ENCODE results near the gene RFX3. TPM values are rescaled to one million over a fixed set of nuclear protein-coding genes. Genes with fewer than 3 reads are reported as not detected.

RFX3 gene
- total RNA-seq, 1 experiment from 2014 or later, result 5.7 TPM

DNA sequence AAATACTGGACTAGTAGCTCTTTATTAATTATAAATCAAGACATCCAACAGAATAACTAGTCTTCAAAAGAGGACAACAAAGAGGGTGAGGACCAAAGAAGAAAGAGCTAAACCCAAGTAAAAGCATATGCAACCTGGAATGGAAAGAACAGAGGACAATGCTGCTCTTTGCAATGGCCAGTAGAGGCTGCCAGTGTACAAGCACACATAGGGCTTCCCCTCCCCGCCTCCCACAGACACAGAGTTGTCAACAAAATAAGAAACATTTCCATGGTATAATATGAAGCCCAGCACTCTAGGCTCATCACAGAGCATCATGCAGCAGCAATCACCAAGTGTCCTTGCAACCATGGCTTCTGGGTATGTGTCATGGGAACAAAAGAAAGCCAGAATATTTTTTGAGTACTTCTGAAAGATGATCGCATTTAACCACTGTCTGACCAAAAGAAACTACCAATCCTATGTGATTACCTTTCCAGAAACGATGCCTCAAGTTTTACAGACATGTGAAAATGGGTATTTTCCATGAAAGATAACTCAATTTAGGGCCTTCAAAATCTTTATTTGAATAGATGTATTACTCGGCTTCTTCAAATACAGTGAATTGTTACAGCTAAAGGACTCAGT, 58.1 kb downstream of the RFX3 start:
- in situ Hi-C loops (cut with HindIII; ENCODE audit: low pct_unique_long_range_greater_than_20kb, low sequenced_read_pairs) (no loop called here), intact Hi-C loops (cut with micrococcal nuclease; ENCODE audit: unreplicated experiment) (no loop called here)
- peak; percentile 56 for DNase-seq (ENCODE audit: low read depth, low spot score)
- Histone ChIP-seq H3K4me3 (ENCODE audit: low read depth in 2 of 2, low read length in 2 of 2) (no peak overlapping the region), H3K36me3 (ENCODE audit: control insufficient read depth, insufficient read depth, low read length) (no peaks in the 10 kb centered on the region), H3K27ac (ENCODE audit: low read length) (no peak overlapping the region), H3K27me3 (ENCODE audit: control insufficient read depth, insufficient read depth, low read length) (no peaks in the 10 kb centered on the region), H3K4me1 (ENCODE audit: control insufficient read depth, insufficient read depth, low read length) (no peaks in the 10 kb centered on the region), H3K9me3 (ENCODE audit: control insufficient read depth, insufficient read depth, low read depth, low read length) (no peaks in the 10 kb centered on the region)
- POLR2A ChIA-PET, result no interaction called here
- peak; percentile 78 for ATAC-seq
- CTCF ChIA-PET, result no interaction called here
- no peak for TF ChIP-seq SIN3A (IDR thresholded peaks at IDR 0.05; ENCODE audit: borderline replicate concordance, insufficient read depth, low read depth, low read length)
- TF ChIP-seq, protein P1, sequence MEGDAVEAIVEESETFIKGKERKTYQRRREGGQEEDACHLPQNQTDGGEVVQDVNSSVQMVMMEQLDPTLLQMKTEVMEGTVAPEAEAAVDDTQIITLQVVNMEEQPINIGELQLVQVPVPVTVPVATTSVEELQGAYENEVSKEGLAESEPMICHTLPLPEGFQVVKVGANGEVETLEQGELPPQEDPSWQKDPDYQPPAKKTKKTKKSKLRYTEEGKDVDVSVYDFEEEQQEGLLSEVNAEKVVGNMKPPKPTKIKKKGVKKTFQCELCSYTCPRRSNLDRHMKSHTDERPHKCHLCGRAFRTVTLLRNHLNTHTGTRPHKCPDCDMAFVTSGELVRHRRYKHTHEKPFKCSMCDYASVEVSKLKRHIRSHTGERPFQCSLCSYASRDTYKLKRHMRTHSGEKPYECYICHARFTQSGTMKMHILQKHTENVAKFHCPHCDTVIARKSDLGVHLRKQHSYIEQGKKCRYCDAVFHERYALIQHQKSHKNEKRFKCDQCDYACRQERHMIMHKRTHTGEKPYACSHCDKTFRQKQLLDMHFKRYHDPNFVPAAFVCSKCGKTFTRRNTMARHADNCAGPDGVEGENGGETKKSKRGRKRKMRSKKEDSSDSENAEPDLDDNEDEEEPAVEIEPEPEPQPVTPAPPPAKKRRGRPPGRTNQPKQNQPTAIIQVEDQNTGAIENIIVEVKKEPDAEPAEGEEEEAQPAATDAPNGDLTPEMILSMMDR (IDR thresholded peaks at IDR 0.05), result peak; percentile 84
- no TSS peak for BruUV-seq (replicated peaks)

DNA sequence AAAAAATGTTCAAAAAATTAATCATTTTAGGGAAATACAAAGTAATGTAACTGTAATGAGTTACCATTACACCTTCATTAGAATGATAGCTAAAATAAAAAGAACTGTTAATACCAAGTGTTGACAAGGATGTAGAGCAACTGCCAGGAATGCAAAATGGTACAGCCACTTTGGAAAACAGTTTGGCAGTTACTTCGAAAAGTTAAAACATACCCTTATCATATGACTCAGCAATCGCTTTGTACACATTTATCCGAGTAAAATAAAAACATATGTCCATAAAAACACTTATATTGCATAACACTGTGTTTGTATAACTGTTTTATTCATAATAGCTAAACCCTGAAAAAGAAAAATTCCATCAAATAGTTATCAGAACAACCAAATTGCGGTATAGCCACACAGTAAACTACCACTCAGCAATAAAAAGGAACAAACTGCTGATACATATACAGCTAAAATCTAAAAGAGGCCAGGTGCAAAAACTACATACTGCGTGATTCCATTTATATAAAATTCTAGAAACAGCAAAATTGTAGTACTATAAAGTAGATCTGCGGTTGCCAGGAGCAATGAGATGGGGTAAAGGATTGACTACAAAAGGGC, 61.7 kb downstream of the RFX3 start:
- CTCF ChIA-PET, result no interaction called here
- BruUV-seq (replicated peaks), result no TSS peak
- H3K9me3 ChIP-seq (ENCODE audit: control insufficient read depth, insufficient read depth, low read depth, low read length), result no peaks in the 10 kb centered on the region

More for the DNA sequence above, 61.7 kb downstream of the RFX3 start:
- H3K4me1 ChIP-seq (ENCODE audit: control insufficient read depth, insufficient read depth, low read length), result no peaks in the 10 kb centered on the region
- ATAC-seq, result no peak
- no peak for DNase-seq (ENCODE audit: low read depth, low spot score)
- H3K4me3 ChIP-seq (ENCODE audit: low read depth in 2 of 2, low read length in 2 of 2), result no peak overlapping the region
- H3K27ac ChIP-seq (ENCODE audit: low read length), result no peak overlapping the region
- no peaks in the 10 kb centered on the region for H3K36me3 ChIP-seq (ENCODE audit: control insufficient read depth, insufficient read depth, low read length)
- in situ Hi-C loops (cut with HindIII; ENCODE audit: low pct_unique_long_range_greater_than_20kb, low sequenced_read_pairs), result no loop called here
- POLR2A ChIA-PET, result no interaction called here
- H3K27me3 ChIP-seq (ENCODE audit: control insufficient read depth, insufficient read depth, low read length), result no peaks in the 10 kb centered on the region
- TF ChIP-seq, protein P1 (IDR thresholded peaks at IDR 0.05), result no peak
- TF ChIP-seq POLR2AphosphoS5 (IDR thresholded peaks at IDR 0.05; ENCODE audit: low read depth, low read length) (no peak), SIN3A (IDR thresholded peaks at IDR 0.05; ENCODE audit: borderline replicate concordance, insufficient read depth, low read depth, low read length) (no peak), TCF7L2 (IDR thresholded peaks at IDR 0.05; ENCODE audit: low read depth, low read length) (no peak)
- TF ChIP-seq, protein P2, sequence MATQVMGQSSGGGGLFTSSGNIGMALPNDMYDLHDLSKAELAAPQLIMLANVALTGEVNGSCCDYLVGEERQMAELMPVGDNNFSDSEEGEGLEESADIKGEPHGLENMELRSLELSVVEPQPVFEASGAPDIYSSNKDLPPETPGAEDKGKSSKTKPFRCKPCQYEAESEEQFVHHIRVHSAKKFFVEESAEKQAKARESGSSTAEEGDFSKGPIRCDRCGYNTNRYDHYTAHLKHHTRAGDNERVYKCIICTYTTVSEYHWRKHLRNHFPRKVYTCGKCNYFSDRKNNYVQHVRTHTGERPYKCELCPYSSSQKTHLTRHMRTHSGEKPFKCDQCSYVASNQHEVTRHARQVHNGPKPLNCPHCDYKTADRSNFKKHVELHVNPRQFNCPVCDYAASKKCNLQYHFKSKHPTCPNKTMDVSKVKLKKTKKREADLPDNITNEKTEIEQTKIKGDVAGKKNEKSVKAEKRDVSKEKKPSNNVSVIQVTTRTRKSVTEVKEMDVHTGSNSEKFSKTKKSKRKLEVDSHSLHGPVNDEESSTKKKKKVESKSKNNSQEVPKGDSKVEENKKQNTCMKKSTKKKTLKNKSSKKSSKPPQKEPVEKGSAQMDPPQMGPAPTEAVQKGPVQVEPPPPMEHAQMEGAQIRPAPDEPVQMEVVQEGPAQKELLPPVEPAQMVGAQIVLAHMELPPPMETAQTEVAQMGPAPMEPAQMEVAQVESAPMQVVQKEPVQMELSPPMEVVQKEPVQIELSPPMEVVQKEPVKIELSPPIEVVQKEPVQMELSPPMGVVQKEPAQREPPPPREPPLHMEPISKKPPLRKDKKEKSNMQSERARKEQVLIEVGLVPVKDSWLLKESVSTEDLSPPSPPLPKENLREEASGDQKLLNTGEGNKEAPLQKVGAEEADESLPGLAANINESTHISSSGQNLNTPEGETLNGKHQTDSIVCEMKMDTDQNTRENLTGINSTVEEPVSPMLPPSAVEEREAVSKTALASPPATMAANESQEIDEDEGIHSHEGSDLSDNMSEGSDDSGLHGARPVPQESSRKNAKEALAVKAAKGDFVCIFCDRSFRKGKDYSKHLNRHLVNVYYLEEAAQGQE (IDR thresholded peaks at IDR 0.05; ENCODE audit: insufficient read depth in 1 of 2, low read depth in 2 of 2, low read length in 1 of 2), result no peak
- intact Hi-C loops (cut with micrococcal nuclease; ENCODE audit: unreplicated experiment), result no loop called here

Measured in Panc1 (cell line).